Measurements from ENCODE around the gene LSM5.

GRCh38 chr7:32515890-32516550 lies 25.8 kb upstream of the LSM5 start:
- TF ChIP-seq CTCF (IDR thresholded peaks at IDR 0.05), result no peak
- TF ChIP-seq EP300 (IDR thresholded peaks at IDR 0.05), result no peak
- no peak for TF ChIP-seq POLR2A (IDR thresholded peaks at IDR 0.05)

Data from ovary (tissue), 3 donors.